ENCODE measurements around the gene EXOC2. TPM values are rescaled to one million over a fixed set of nuclear protein-coding genes. Genes with fewer than 3 reads are reported as not detected.

EXOC2 gene
- total RNA-seq, 1 experiment from 2014 or later: 30.5 TPM

- no peak overlapping the region for H3K4me3 ChIP-seq (ENCODE audit: low read depth in 2 of 2, low read length in 2 of 2)
- POLR2A ChIA-PET: no interaction called here
- no peak for DNase-seq (ENCODE audit: low read depth, low spot score)
- no peak for ATAC-seq
- CTCF ChIA-PET: no interaction called here
- no peaks in the 10 kb centered on the region; the same call in 1 of the 2 replicates for H3K4me1 ChIP-seq (ENCODE audit: control insufficient read depth, insufficient read depth, low read length)
- H3K36me3 ChIP-seq (ENCODE audit: control insufficient read depth, insufficient read depth, low read length): no peaks in the 10 kb centered on the region; the same call in 1 of the 2 replicates
- in situ Hi-C loops (cut with HindIII; ENCODE audit: low pct_unique_long_range_greater_than_20kb, low sequenced_read_pairs) (no loop called here), intact Hi-C loops (cut with micrococcal nuclease; ENCODE audit: unreplicated experiment) (loop anchor here (10.0 kb wide), 1 partner anchor 62 kb away; no protein-coding TSS in a partner anchor)
- TF ChIP-seq CTCF (IDR thresholded peaks at IDR 0.05) (no peak), TCF7L2 (IDR thresholded peaks at IDR 0.05; ENCODE audit: low read depth, low read length) (no peak), SIN3A (IDR thresholded peaks at IDR 0.05; ENCODE audit: borderline replicate concordance, insufficient read depth, low read depth, low read length) (no peak), POLR2AphosphoS5 (IDR thresholded peaks at IDR 0.05; ENCODE audit: low read depth, low read length) (no peak)
- TF ChIP-seq, protein P1, sequence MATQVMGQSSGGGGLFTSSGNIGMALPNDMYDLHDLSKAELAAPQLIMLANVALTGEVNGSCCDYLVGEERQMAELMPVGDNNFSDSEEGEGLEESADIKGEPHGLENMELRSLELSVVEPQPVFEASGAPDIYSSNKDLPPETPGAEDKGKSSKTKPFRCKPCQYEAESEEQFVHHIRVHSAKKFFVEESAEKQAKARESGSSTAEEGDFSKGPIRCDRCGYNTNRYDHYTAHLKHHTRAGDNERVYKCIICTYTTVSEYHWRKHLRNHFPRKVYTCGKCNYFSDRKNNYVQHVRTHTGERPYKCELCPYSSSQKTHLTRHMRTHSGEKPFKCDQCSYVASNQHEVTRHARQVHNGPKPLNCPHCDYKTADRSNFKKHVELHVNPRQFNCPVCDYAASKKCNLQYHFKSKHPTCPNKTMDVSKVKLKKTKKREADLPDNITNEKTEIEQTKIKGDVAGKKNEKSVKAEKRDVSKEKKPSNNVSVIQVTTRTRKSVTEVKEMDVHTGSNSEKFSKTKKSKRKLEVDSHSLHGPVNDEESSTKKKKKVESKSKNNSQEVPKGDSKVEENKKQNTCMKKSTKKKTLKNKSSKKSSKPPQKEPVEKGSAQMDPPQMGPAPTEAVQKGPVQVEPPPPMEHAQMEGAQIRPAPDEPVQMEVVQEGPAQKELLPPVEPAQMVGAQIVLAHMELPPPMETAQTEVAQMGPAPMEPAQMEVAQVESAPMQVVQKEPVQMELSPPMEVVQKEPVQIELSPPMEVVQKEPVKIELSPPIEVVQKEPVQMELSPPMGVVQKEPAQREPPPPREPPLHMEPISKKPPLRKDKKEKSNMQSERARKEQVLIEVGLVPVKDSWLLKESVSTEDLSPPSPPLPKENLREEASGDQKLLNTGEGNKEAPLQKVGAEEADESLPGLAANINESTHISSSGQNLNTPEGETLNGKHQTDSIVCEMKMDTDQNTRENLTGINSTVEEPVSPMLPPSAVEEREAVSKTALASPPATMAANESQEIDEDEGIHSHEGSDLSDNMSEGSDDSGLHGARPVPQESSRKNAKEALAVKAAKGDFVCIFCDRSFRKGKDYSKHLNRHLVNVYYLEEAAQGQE (IDR thresholded peaks at IDR 0.05; ENCODE audit: insufficient read depth in 1 of 2, low read depth in 2 of 2, low read length in 1 of 2): no peak
- H3K27me3 ChIP-seq (ENCODE audit: control insufficient read depth, insufficient read depth, low read length): no peaks in the 10 kb centered on the region
- no peaks in the 10 kb centered on the region for H3K9me3 ChIP-seq (ENCODE audit: control insufficient read depth, insufficient read depth, low read depth, low read length)
- no peak overlapping the region for H3K27ac ChIP-seq (ENCODE audit: low read length)
- BruUV-seq (replicated peaks): no TSS peak
Measured at GRCh38 chr6:622462-622861, 70.5 kb downstream of the EXOC2 start.

- in situ Hi-C loops (cut with HindIII; ENCODE audit: low pct_unique_long_range_greater_than_20kb, low sequenced_read_pairs) (no loop called here), intact Hi-C loops (cut with micrococcal nuclease; ENCODE audit: unreplicated experiment) (loop anchor here (10.0 kb wide), 1 partner anchor 63 kb away; no protein-coding TSS in a partner anchor)
- BruUV-seq (replicated peaks): no TSS peak
- no peak for TF ChIP-seq CTCF (IDR thresholded peaks at IDR 0.05)
- no peak for TF ChIP-seq POLR2AphosphoS5 (IDR thresholded peaks at IDR 0.05; ENCODE audit: low read depth, low read length)
- TF ChIP-seq, protein P1 (IDR thresholded peaks at IDR 0.05; ENCODE audit: insufficient read depth in 1 of 2, low read depth in 2 of 2, low read length in 1 of 2): no peak
- no peak for TF ChIP-seq TCF7L2 (IDR thresholded peaks at IDR 0.05; ENCODE audit: low read depth, low read length)
- TF ChIP-seq SIN3A (IDR thresholded peaks at IDR 0.05; ENCODE audit: borderline replicate concordance, insufficient read depth, low read depth, low read length): no peak
- no peaks in the 10 kb centered on the region; the same call in 1 of the 2 replicates for H3K4me1 ChIP-seq (ENCODE audit: control insufficient read depth, insufficient read depth, low read length)
- ChIA-PET CTCF (no interaction called here), POLR2A (no interaction called here)
- no peaks in the 10 kb centered on the region; the same call in 1 of the 2 replicates for H3K36me3 ChIP-seq (ENCODE audit: control insufficient read depth, insufficient read depth, low read length)
- no peak for ATAC-seq
- no peaks in the 10 kb centered on the region for H3K9me3 ChIP-seq (ENCODE audit: control insufficient read depth, insufficient read depth, low read depth, low read length)
- H3K4me3 ChIP-seq (ENCODE audit: low read depth in 2 of 2, low read length in 2 of 2): no peak overlapping the region
- no peaks in the 10 kb centered on the region for H3K27me3 ChIP-seq (ENCODE audit: control insufficient read depth, insufficient read depth, low read length)
- H3K27ac ChIP-seq (ENCODE audit: low read length): no peak overlapping the region
- no peak for DNase-seq (ENCODE audit: low read depth, low spot score)
Measured at GRCh38 chr6:621931-622330, 71.0 kb downstream of the EXOC2 start.

Data from Panc1 (cell line).